GM19193 (cell line): Measurements from ENCODE around the gene UHRF1.

Experiments
- POLR2A ChIP-seq: IDR thresholded peaks from 4 replicates; pipeline ENCODE4 v1.6.1; 2011; ENCODE audit not compliant: insufficient read depth, insufficient read length; ENCODE audit errors: extremely low read depth

Gene UHRF1

GRCh38 chr19:4967738-4968461 is 58.6 kb downstream of the UHRF1 start:
- TF ChIP-seq POLR2A: no peak

- TF ChIP-seq POLR2A: peak; percentile 99
These were observed 59.4 kb downstream of the UHRF1 start, which contains the start of gene KDM4B for GRCh38 chr19:4968462-4969291. KDM4B (plus strand) TSS chr19:4969113; CDS start chr19:5032891, 63,778 bp downstream.

- no peak for TF ChIP-seq POLR2A
These were observed 60.0 kb downstream of the UHRF1 start for GRCh38 chr19:4969292-4969771.

- TF ChIP-seq POLR2A: no peak
These were observed 60.7 kb downstream of the UHRF1 start for GRCh38 chr19:4969772-4970531.

GRCh38 chr19:4970558-4971423 is 61.5 kb downstream of the UHRF1 start:
- no peak for TF ChIP-seq POLR2A

- TF ChIP-seq POLR2A: no peak
These were observed 62.1 kb downstream of the UHRF1 start for GRCh38 chr19:4971424-4971793.

- TF ChIP-seq POLR2A: no peak
These were observed 62.7 kb downstream of the UHRF1 start for GRCh38 chr19:4971816-4972495.

- TF ChIP-seq POLR2A: no peak
These were observed 63.4 kb downstream of the UHRF1 start for GRCh38 chr19:4972509-4973230.

- no peak for TF ChIP-seq POLR2A
These were observed 65.7 kb downstream of the UHRF1 start for GRCh38 chr19:4974880-4975469.

- no peak for TF ChIP-seq POLR2A
These were observed 67.3 kb downstream of the UHRF1 start for GRCh38 chr19:4976401-4977298.

GRCh38 chr19:4977299-4978174 is 68.2 kb downstream of the UHRF1 start:
- TF ChIP-seq POLR2A: no peak

- no peak for TF ChIP-seq POLR2A
These were observed 70.0 kb downstream of the UHRF1 start for GRCh38 chr19:4979211-4979807.
